Activated CD4-positive, alpha-beta T cell treated with anti-CD3 and anti-CD28 coated beads, Interleukin-2, amount 10 ng/mL, durations not matched to agents 7 days and 5 days (primary cell): ENCODE results near the gene TRIM29. TPM values are rescaled to one million over a fixed set of nuclear protein-coding genes. Genes with fewer than 3 reads are reported as not detected.

ENCODE experiments used
- CTCF ChIA-PET: fragments of 350-600 bp; sonication (Branson Sonifier 250); formaldehyde crosslinking; loops from one replicate; lab custom pipeline; 2021; ENCODE audit warnings: antibody characterized with exemption; lab: Charles Lee
- POLR2A ChIA-PET: fragments of 350-600 bp; sonication (Branson Sonifier 250); formaldehyde crosslinking; loops from one replicate; lab custom pipeline; 2021; ENCODE audit warnings: antibody characterized with exemption; lab: Charles Lee
- DNase-seq: peaks from one replicate; pipeline ENCODE4 v3.0.0-alpha.2; 2020
- H3K27ac Mint-ChIP-seq: one replicate; pipeline ENCODE4 v1.8.0; 2021; ENCODE audit warnings: mild to moderate bottlenecking, moderate library complexity, mixed read lengths
- H3K27me3 Mint-ChIP-seq: one replicate; pipeline ENCODE4 v1.8.0; 2021; ENCODE audit warnings: mixed read lengths
- H3K36me3 Mint-ChIP-seq: one replicate; pipeline ENCODE4 v1.8.0; 2021; ENCODE audit warnings: low read depth, mixed read lengths
- H3K4me1 Mint-ChIP-seq: one replicate; pipeline ENCODE4 v1.8.0; 2021; ENCODE audit warnings: mixed read lengths
- H3K4me3 Mint-ChIP-seq: one replicate; pipeline ENCODE4 v1.8.0; 2021; ENCODE audit warnings: mild to moderate bottlenecking, moderate library complexity, mixed read lengths
- H3K9me3 Mint-ChIP-seq: one replicate; pipeline ENCODE4 v1.8.0; 2021; ENCODE audit warnings: mixed read lengths
- total RNA-seq, 2 experiments: library from RNA; stranded (reverse); gene quantifications; one replicate each; pipeline ENCODE4 v1.2.3, GENCODE V29; 2021

TRIM29 gene
- total RNA-seq, 2 experiments from 2014 or later, result not detected

DNA sequence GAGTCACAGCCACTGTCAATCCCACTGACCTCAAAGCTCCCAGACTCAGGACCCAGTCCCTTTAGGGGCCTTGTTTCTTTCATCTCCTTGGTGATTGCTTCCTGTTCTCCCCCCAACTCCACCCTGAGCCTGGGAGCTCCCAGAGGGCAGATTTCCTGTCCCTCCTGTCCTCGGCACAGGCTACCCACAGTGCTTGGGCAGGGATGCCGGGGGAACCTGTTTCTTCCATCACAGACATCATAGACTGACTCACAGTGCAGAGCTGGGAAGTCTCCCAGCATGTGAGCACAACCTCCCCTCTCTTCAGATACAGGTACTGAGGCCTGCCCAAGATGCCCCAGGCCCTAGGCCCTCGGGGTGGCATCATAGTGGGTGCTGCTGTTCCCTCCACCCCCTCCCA is 16.6 kb downstream of the TRIM29 start:
- ChIA-PET POLR2A (no interaction called here), CTCF (no interaction called here)
- H3K27ac Mint-ChIP-seq, result no peak overlapping the region
- no peaks in the 10 kb centered on the region for H3K9me3 Mint-ChIP-seq
- no peaks in the 10 kb centered on the region for H3K4me1 Mint-ChIP-seq
- H3K27me3 Mint-ChIP-seq, result no peaks in the 10 kb centered on the region
- H3K4me3 Mint-ChIP-seq, result no peak overlapping the region
- no peaks in the 10 kb centered on the region for H3K36me3 Mint-ChIP-seq
- DNase-seq, result no peak

DNA sequence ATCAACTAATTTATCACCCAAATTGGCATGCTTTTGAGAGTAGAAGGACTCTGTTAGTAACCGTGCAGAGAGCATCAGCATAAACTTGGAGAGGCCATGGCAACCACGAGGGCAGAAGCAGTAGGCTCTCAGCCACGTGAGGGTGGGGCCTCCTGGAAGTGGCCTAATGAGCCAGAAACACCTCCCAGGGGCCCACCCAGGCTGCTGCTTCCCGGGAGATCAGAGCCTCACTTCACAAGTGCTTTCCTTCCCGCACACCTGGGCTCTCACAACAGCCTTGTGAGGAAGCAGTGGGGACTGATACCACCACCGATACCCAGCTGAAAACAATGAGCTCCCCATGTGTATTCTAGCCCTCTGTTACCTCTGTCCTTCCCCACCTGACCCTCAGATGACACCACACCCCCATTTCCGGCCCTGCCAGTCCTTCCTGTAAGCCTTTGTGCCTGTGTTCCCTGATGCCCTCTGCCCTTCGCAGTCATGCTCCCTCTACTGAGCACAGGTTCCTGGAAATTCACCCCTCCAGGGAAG is 17.0 kb downstream of the TRIM29 start:
- Mint-ChIP-seq H3K36me3 (no peaks in the 10 kb centered on the region), H3K9me3 (no peaks in the 10 kb centered on the region), H3K27ac (no peak overlapping the region), H3K4me3 (no peak overlapping the region), H3K4me1 (no peaks in the 10 kb centered on the region), H3K27me3 (no peaks in the 10 kb centered on the region)
- ChIA-PET CTCF (no interaction called here), POLR2A (no interaction called here)
- DNase-seq, result no peak

GRCh38 chr11:120119121-120119520 is 18.8 kb downstream of the TRIM29 start:
- Mint-ChIP-seq H3K36me3 (no peaks in the 10 kb centered on the region), H3K9me3 (no peaks in the 10 kb centered on the region), H3K27me3 (no peaks in the 10 kb centered on the region), H3K27ac (no peak overlapping the region), H3K4me1 (no peaks in the 10 kb centered on the region), H3K4me3 (no peak overlapping the region)
- DNase-seq, result no peak
- POLR2A ChIA-PET, result no interaction called here
- CTCF ChIA-PET, result interaction anchor here (0.6 to 2.9 kb wide), 3 partner anchors 10 to 716 kb away, joined by 3 to 13 read pairs (median 3); no protein-coding TSS in a partner anchor

GRCh38 chr11:120117991-120118390 is 19.9 kb downstream of the TRIM29 start:
- CTCF ChIA-PET, result interaction anchor here (2.9 kb wide), 1 partner anchor 9 kb away, joined by 13 read pairs; no protein-coding TSS in a partner anchor
- no peaks in the 10 kb centered on the region for H3K27me3 Mint-ChIP-seq
- H3K4me3 Mint-ChIP-seq, result no peak overlapping the region
- no peaks in the 10 kb centered on the region for H3K4me1 Mint-ChIP-seq
- no peaks in the 10 kb centered on the region for H3K9me3 Mint-ChIP-seq
- H3K36me3 Mint-ChIP-seq, result no peaks in the 10 kb centered on the region
- POLR2A ChIA-PET, result no interaction called here
- DNase-seq, result no peak
- H3K27ac Mint-ChIP-seq, result no peak overlapping the region

DNA sequence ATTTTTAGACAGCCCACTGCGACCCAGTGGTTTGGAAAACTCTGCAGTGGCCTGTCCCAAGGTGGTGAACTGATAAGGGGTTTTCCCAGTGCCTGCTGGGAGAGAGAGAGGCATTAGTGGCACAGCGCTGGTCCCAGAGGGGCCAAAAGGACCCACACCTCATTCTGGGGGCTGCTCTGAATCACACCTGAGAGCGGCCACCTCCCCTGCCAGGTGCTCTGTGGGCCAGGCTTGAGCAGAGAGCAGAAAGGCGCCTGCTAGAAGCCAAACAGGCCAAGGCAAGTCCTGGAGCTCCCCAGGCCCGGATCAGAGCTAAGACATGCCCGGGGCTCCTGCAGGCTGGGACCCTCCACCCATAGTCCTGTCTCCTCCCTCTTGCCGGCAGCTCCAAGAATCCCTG is 20.9 kb downstream of the TRIM29 start:
- Mint-ChIP-seq H3K36me3 (no peaks in the 10 kb centered on the region), H3K27me3 (no peaks in the 10 kb centered on the region), H3K4me1 (no peaks in the 10 kb centered on the region), H3K9me3 (no peaks in the 10 kb centered on the region), H3K27ac (no peak overlapping the region), H3K4me3 (no peak overlapping the region)
- ChIA-PET CTCF (interaction anchor here (2.9 kb wide), 1 partner anchor 8 kb away, joined by 13 read pairs; no protein-coding TSS in a partner anchor), POLR2A (no interaction called here)
- DNase-seq, result no peak

DNA sequence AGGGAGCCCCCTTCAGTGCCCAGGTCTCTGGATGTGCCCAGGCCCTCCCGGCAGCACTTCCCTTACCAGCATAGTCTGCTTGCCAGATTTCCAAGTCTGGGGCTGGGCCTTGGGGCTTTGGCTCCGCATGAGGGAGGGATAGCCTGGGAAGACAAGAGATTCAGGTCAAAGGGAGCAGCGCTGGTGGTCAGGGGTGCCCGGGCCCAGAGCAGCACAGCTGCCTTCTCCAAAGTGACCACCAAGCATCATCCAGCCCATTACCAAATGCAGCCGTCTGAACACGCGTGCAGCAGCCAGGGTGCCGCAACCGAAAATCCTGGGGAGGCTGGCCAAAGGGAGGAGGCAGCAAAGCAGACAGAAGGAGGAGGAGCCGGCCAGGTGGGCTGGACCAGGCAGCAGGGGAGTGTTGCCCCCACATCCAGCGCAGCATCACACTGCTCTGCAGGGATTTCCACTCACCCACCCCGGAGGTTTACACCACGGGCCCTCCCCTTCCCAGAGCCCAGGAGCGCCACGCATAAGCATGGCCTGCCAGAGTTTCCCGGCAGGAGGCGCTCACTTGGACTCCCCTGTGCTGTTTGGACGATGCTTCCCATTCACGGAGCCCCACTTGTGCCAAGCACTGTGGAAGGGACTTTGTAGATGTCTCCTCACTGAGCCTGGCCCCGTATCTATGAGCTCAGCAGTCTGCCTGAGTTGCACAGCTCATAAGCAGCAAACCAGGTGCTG is 22.5 kb downstream of the TRIM29 start:
- no peak for DNase-seq
- Mint-ChIP-seq H3K27me3 (peaks cover 2% of the 10 kb centered on the region), H3K36me3 (no peaks in the 10 kb centered on the region), H3K9me3 (no peaks in the 10 kb centered on the region), H3K4me3 (no peak overlapping the region), H3K27ac (no peak overlapping the region), H3K4me1 (no peaks in the 10 kb centered on the region)
- ChIA-PET CTCF (no interaction called here), POLR2A (no interaction called here)

DNA sequence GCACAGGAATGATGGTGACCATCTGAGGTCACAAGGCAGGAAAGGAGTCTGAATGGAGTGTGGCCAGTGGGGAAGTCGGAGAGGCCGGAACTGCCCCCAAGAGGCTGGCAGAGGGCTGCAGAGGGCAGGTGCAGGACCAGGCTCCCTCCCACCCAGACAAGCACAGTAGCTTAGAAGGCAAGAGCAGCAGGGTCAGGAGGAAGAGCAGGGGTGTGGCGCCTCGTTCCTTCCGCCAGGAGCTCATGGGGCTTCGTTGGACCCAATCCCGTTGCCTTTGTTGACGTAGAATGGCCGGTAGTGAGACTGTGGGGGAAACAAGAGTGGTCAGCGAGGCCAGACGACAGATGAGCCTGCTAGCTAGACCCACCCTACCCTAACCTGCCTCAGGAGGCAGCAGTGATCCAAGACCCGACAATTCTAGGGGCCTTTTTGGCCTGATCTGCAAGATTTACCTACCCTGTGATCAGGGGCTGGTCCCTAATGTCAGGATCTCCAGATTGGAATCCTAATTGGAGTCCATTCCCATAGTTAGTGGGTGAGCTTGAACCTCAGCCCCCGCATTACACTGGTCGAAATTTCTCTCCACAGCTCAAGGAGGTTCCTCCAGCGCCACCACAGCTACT is 25.6 kb downstream of the TRIM29 start:
- Mint-ChIP-seq H3K4me3 (no peak overlapping the region), H3K9me3 (no peaks in the 10 kb centered on the region), H3K27me3 (peaks cover 2% of the 10 kb centered on the region), H3K36me3 (no peaks in the 10 kb centered on the region), H3K4me1 (no peaks in the 10 kb centered on the region), H3K27ac (no peak overlapping the region)
- no peak for DNase-seq
- ChIA-PET CTCF (no interaction called here), POLR2A (no interaction called here)

DNA sequence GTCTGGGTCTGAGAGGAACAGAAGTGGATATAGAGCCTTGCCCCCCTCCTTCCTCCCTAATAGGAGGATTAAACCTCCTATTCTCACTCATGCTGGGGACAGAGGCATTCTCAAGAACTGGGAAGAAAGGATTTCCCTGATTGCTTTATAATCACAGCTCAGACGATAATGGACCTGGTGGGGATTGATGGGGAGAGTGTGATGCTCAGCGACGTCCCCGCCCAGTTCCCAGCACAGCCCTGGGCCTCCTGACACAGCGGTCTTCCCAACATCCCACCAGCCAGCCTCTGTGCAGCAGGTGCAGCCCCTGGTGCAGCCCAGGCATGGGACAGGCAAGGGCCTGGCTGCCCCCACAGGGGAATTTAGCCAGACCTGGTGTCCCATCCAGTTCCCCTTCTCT is 28.4 kb downstream of the TRIM29 start:
- POLR2A ChIA-PET, result no interaction called here
- Mint-ChIP-seq H3K27me3 (peaks cover 4% of the 10 kb centered on the region), H3K4me3 (no peak overlapping the region), H3K9me3 (no peaks in the 10 kb centered on the region), H3K4me1 (no peaks in the 10 kb centered on the region), H3K36me3 (no peaks in the 10 kb centered on the region), H3K27ac (no peak overlapping the region)
- CTCF ChIA-PET, result interaction anchor here (2.0 kb wide), 1 partner anchor 9 kb away, joined by 13 read pairs; no protein-coding TSS in a partner anchor
- no peak for DNase-seq

DNA sequence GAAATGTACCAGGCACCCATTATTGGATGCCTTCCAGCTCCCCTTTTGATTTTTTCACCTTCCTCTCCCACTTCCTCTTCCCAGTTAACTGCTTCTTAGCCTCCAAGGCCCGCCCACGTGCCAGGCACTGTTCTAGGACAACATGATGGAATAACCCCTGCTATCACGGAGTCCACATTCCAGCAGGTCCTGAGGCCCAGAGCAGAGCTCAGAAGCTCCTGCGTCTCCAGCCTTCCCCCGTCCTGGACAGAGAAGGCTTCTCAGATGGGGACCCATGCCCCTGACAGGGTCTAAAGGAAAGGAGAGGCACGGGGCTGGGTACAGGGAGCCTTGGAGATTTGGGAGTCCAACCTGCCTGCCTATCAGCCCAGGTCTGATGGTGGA is 29.1 kb downstream of the TRIM29 start:
- Mint-ChIP-seq H3K27me3 (peaks cover 4% of the 10 kb centered on the region), H3K4me3 (no peak overlapping the region), H3K4me1 (no peaks in the 10 kb centered on the region), H3K36me3 (no peaks in the 10 kb centered on the region), H3K9me3 (no peaks in the 10 kb centered on the region), H3K27ac (no peak overlapping the region)
- POLR2A ChIA-PET, result no interaction called here
- CTCF ChIA-PET, result interaction anchor here (1.2 to 2.0 kb wide), 5 partner anchors 9 to 634 kb away, joined by 3 to 13 read pairs (median 3); no protein-coding TSS in a partner anchor
- DNase-seq, result no peak

DNA sequence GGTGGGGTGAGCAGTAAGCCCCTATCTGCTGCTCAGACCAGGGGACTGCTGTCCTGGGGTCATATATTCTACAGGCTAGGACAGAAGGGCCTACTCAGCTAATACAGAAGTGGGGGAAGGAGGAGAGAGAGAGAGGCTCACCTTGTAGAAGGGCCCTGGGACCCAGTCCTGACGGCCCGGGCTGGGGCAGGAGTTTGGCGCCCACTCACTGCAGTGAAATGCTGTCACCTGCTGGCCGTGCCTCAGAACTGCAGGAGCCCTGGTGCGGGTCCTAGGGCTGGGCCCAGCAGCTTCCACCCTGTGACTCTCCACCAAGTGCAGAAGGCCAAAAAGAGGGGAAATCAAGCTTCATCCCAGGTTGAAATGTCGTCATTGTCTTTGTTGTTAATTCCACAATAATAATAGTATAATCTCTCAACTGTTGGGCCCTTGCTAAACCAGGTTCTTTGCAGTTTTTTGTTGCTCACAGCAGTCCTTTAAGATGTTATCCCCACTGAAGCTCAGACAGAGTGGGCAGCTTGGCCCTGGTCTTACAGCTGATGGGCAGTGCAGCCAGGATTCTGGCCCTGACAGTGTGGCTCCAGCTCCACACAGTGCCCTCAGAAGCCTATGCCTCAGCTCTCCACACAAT is 29.6 kb downstream of the TRIM29 start:
- ChIA-PET CTCF (interaction anchor here (0.8 to 2.0 kb wide), 6 partner anchors 10 to 633 kb away, joined by 3 to 13 read pairs (median 3); no protein-coding TSS in a partner anchor), POLR2A (no interaction called here)
- peak; percentile 64 for DNase-seq
- Mint-ChIP-seq H3K9me3 (no peaks in the 10 kb centered on the region), H3K27ac (no peak overlapping the region), H3K27me3 (peaks cover 4% of the 10 kb centered on the region), H3K4me3 (no peak overlapping the region), H3K4me1 (no peaks in the 10 kb centered on the region), H3K36me3 (no peaks in the 10 kb centered on the region)

- Mint-ChIP-seq H3K36me3 (no peaks in the 10 kb centered on the region), H3K4me3 (no peak overlapping the region), H3K9me3 (no peaks in the 10 kb centered on the region), H3K4me1 (no peaks in the 10 kb centered on the region), H3K27me3 (peaks cover 4% of the 10 kb centered on the region), H3K27ac (no peak overlapping the region)
- CTCF ChIA-PET, result interaction anchor here (0.5 to 1.5 kb wide), 6 partner anchors 12 to 644 kb away, joined by 3 to 4 read pairs (median 3); no protein-coding TSS in a partner anchor
- POLR2A ChIA-PET, result no interaction called here
- no peak for DNase-seq
Observed at GRCh38 chr11:120107692-120108091, 30.2 kb downstream of the TRIM29 start.

DNA sequence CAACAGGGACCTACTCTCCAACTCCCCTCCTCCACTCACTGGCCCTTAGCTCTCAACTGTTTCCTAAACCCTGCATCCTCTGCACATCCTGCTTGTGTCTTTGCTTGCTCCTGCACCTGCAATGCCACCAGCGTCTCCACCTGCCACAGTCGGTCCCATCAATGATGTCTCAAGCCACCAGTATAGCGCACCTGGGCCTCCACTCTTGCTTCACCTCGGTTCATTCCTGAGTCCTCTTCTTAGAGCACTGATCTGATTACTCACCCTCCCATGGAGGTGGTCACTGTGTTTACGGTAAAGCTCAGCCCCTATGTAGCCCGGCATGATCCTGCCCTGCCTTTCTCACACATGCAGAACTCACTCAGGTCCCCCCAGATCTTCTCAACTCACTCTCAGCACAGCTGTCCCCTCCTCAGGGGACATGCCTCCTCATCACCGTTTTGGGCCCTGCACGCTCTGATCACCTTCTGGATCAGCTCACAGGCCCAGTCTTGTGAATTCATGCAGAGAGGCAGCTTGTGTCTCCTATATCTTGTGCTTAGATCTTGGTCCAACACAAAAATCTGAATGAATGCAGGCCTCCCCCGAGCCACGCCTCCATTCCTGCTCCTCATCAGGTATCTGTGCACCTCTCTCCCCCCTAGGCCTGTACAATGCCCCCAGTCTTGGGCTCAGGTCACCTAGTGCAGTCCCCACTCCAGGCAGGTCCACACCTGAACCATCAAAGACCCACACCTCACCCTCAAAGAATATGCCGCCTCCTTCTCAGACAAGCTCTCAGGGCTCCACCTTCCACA is 31.4 kb downstream of the TRIM29 start:
- no peaks in the 10 kb centered on the region for H3K4me1 Mint-ChIP-seq
- ChIA-PET CTCF (no interaction called here), POLR2A (no interaction called here)
- no peaks in the 10 kb centered on the region for H3K36me3 Mint-ChIP-seq
- H3K27ac Mint-ChIP-seq, result no peak overlapping the region
- H3K4me3 Mint-ChIP-seq, result no peak overlapping the region
- DNase-seq, result no peak
- peaks cover 2% of the 10 kb centered on the region for H3K27me3 Mint-ChIP-seq
- H3K9me3 Mint-ChIP-seq, result no peaks in the 10 kb centered on the region
